ENCODE results near the gene SCN1A.
"Not testable (repeated sequence)": the region's sequence is repeated elsewhere in the genome, so short reads cannot be mapped to it uniquely, and the experiment has no call there.

Gene SCN1A

DNA sequence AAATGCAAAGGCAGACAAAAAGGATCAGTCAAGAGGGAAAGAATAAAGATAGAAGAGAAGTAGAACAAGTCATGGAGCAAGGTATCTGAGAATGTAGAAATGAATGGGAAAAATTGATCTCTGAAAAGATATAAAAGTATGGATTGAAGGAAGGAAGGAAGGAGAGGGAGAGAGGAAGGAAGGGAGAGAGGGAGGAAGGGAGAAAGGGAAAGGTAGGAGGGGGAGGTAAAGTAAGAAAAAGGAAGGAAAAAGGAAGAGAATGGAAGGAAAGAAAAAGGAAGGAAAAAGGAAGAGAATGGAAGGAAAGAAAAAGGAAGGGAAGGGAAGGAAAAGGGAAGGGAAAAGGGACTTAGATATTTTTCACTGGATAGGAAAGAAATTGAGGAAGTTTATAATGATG, 142.7 kb downstream of the SCN1A start:
- no peak for DNase-seq (ENCODE audit: low read depth in 4 of 4, low spot score in 1 of 4)

DNA sequence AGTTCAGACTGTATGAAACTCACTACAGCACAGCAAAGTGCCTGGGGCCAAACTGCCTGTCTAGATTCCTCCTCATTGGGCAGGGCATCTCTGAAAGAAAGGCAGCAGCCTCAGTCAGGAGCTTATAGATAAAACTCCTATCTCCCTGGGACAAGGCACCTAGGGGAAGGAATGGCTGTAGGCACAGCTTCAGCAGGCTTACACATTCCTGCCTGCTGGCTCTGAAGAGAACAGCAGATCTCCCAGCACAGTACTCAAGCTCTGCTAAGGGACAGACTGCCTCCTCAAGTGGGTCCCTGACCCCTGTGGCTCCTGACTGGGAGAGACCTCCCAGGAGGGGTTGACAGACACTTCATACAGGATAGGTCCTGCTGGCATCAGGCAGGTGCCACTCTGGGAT, 155.7 kb downstream of the SCN1A start:
- DNase-seq (ENCODE audit: low read depth in 4 of 4, low spot score in 1 of 4) = not testable (repeated sequence)

- no peak for DNase-seq (ENCODE audit: low read depth in 4 of 4, low spot score in 1 of 4)
These were observed 157.2 kb downstream of the SCN1A start for GRCh38 chr2:165970663-165971062.

DNA sequence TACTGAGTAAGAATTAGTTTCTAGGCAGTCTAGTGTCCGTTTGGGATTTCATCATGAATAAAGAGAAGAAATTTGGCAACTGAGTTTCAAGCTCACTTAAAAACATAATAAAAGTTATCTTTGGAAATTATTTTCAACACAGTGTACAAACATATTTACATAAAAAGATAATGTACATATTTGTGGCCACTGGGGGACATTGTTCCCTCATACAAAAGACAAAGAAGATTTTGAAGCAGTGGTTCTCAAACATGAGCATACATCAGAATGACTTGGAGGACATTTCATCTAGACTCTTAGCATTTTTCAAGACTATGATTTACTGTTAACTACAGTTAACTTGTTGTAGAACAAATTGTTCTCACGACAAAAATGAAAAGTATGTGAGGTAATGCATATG, 158.6 kb downstream of the SCN1A start:
- no peak for DNase-seq (ENCODE audit: low read depth in 4 of 4, low spot score in 1 of 4)

DNA sequence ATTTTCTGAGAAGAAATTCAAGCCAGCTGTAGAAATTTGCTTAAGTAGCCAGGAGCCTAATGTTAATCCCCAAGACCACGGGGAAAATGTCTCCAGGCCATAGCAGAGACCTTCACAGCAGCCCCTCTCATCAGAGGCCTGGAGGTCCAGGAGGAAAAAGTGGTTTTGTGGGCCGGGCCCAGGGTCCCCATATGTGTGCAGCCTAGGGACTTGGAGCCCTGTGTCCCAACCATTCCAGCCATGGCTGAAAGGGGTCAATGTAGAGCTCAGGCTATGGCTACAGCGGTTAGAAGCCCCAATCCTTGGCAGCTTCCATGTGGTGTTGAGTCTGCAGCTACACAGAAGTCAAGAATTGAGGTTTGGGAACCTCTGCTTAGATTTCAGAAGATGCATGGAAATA, 160.1 kb downstream of the SCN1A start:
- no peak for DNase-seq (ENCODE audit: low read depth in 4 of 4, low spot score in 1 of 4)

GRCh38 chr2:165961818-165962217, 166.0 kb downstream of the SCN1A start:
- DNase-seq (ENCODE audit: low read depth in 4 of 4, low spot score in 1 of 4) = no peak

- DNase-seq (ENCODE audit: low read depth in 4 of 4, low spot score in 1 of 4) = no peak
These were observed 168.4 kb downstream of the SCN1A start for GRCh38 chr2:165959371-165959770.

DNA sequence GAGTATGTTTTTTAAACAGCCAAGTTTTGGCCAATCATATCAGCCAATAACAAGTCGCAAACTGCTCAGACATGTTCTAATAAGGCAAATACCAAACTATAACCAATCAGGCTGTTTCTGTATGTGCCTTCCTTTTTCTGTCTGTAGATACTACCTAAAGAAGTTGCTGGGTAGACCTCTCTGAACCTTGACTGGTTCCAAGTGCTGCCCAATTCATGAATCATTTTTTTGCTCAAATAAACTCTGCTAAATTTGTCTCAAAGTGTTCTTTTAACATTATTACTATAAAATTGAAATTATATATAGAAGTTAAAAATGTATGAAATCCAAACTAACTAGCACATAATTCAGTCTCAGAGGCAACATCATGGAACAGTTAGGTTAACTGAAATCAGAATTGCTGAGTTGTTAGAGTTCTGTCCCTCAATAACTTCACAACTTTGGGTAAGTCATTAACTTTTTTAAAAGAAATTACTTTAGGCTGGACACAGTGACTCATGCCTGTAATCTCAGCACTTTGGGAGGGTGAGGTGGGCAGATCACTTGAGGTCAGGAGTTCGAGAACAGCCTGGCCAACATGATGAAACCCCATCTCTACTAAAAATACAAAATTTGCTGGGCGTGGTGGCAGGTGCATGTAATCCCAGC, 169.4 kb downstream of the SCN1A start:
- DNase-seq (ENCODE audit: low read depth in 4 of 4, low spot score in 1 of 4) = no peak

DNA sequence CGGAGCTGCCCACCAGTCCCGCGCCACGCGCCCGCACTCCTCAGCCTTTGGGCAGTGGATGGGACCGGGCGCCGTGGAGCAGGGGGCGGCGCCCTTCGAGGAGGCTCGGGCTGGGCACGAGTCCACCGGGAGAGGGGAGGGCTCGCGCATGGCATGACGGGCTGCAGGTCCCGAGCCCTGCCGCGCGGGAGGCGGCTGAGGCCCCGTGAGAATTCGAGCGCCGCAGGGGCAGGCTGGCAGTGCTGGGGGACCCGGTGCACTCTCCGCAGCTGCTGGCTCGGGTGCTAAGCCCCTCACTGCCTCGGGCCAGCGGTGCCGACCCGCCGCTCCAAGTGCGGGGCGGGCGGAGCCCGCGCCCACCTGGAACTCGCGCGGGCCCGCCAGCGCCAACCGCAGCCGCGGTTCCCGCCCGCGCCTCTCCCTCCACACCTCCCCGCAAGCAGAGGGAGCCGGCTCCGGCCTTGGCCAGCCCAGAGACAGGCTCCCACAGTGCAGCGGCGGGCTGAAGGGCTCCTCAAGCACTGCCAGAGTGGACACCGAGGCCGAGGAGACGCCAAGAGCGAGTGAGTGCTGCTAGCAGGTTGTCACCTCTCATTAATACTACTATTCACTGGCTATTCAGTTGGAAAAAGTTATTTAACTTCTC, 170.7 kb downstream of the SCN1A start:
- no peak for DNase-seq (ENCODE audit: low read depth in 4 of 4, low spot score in 1 of 4)

GRCh38 chr2:165953655-165954606, 173.9 kb downstream of the SCN1A start, which contains the start of gene TTC21B:
TSS of gene TTC21B (minus strand) at chr2:165953776. CDS start at chr2:165953705, 71 bp downstream.
- peak; percentile 88 to 93 (median 90) for DNase-seq (ENCODE audit: low read depth in 4 of 4, low spot score in 1 of 4)

GRCh38 chr2:165953306-165953654, 174.5 kb downstream of the SCN1A start:
- DNase-seq (ENCODE audit: low read depth in 4 of 4, low spot score in 1 of 4) = no peak

GRCh38 chr2:165952741-165953211, 175.0 kb downstream of the SCN1A start:
- DNase-seq (ENCODE audit: low read depth in 4 of 4, low spot score in 1 of 4) = no peak

- no peak for DNase-seq (ENCODE audit: low read depth in 4 of 4, low spot score in 1 of 4)
These were observed 175.7 kb downstream of the SCN1A start for GRCh38 chr2:165952085-165952484.

DNA sequence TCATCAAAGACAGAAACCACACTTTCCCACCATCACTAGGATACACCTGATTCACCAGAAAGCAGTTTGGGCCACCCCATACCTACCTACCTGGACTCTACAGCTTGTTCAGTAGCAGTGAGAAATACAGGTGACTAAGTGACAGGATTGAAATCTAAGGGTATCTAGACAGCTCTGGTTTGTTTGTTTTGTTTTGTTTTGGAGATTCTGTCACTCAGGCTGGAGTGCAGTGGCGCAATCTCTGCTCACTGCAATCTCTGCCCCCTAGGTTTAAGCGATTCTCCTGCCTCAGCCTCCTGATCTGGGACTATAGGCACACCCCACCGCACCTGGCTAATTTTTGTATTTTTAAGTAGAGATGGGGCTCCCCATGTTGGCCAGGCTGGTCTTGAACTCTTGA, 177.4 kb downstream of the SCN1A start:
- no peak for DNase-seq (ENCODE audit: low read depth in 4 of 4, low spot score in 1 of 4)

DNA sequence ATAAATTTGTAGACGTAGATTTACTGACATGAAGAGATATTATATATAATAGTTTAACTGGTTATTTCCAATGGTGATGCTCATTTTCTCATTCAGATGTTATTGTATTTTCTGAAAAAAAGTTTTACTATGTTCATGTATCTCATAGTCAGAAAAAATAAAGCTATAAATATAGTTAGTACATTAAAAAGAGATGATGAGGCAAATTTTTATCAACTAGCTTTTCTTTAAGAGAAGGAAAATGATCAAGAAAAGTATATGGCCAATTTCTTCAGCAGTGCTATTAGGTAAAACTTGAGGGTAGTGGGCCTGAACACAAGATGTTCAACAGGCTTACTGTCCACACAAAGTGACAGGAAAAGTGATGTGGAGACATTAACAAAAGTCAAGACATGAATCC, 186.0 kb downstream of the SCN1A start:
- DNase-seq (ENCODE audit: low read depth in 4 of 4, low spot score in 1 of 4) = no peak

- DNase-seq (ENCODE audit: low read depth in 4 of 4, low spot score in 1 of 4) = no peak
These were observed 189.6 kb downstream of the SCN1A start for GRCh38 chr2:165938237-165938636.

All from stimulated activated CD4-positive, alpha-beta T cell treated with anti-CD3 and anti-CD28 coated beads, Interleukin-1b, Interleukin-23, amount 100 ng/mL, for 24 hours (primary cell).